Activated naive CD8-positive, alpha-beta T cell treated with anti-CD3 and anti-CD28 coated beads for 36 hours (primary cell): ENCODE data around the gene SCAMP1. TPM values are rescaled to one million over a fixed set of nuclear protein-coding genes. Genes with fewer than 3 reads are reported as not detected.
A peak's percentile ranks its signal among the peaks of the same experiment; 100 is the strongest.

Experiments used
- DNase-seq: peaks from one replicate; pipeline ENCODE4 v3.0.0; 2021
- H3K27ac Mint-ChIP-seq: one replicate; pipeline ENCODE4 v1.8.0; 2022; ENCODE audit warnings: mild to moderate bottlenecking, moderate library complexity, mixed read lengths
- H3K27me3 Mint-ChIP-seq: one replicate; pipeline ENCODE4 v1.8.0; 2022; ENCODE audit warnings: mild to moderate bottlenecking, mixed read lengths
- H3K36me3 Mint-ChIP-seq: one replicate; pipeline ENCODE4 v1.8.0; 2021; ENCODE audit warnings: mild to moderate bottlenecking, mixed read lengths
- H3K4me1 Mint-ChIP-seq: one replicate; pipeline ENCODE4 v1.8.0; 2021; ENCODE audit warnings: mixed read lengths
- H3K4me3 Mint-ChIP-seq: one replicate; pipeline ENCODE4 v1.8.0; 2022; ENCODE audit warnings: mild to moderate bottlenecking, moderate library complexity, mixed read lengths
- H3K9me3 Mint-ChIP-seq: one replicate; pipeline ENCODE4 v1.8.0; 2022; ENCODE audit warnings: mixed read lengths
- total RNA-seq, 2 experiments: library from RNA; stranded (reverse); gene quantifications; one replicate each; pipeline ENCODE4 v1.2.3, GENCODE V29; 2021

SCAMP1 gene, protein sequence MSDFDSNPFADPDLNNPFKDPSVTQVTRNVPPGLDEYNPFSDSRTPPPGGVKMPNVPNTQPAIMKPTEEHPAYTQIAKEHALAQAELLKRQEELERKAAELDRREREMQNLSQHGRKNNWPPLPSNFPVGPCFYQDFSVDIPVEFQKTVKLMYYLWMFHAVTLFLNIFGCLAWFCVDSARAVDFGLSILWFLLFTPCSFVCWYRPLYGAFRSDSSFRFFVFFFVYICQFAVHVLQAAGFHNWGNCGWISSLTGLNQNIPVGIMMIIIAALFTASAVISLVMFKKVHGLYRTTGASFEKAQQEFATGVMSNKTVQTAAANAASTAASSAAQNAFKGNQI
- 10 to 100 TPM; 15.6 to 19.9 TPM for total RNA-seq

DNA sequence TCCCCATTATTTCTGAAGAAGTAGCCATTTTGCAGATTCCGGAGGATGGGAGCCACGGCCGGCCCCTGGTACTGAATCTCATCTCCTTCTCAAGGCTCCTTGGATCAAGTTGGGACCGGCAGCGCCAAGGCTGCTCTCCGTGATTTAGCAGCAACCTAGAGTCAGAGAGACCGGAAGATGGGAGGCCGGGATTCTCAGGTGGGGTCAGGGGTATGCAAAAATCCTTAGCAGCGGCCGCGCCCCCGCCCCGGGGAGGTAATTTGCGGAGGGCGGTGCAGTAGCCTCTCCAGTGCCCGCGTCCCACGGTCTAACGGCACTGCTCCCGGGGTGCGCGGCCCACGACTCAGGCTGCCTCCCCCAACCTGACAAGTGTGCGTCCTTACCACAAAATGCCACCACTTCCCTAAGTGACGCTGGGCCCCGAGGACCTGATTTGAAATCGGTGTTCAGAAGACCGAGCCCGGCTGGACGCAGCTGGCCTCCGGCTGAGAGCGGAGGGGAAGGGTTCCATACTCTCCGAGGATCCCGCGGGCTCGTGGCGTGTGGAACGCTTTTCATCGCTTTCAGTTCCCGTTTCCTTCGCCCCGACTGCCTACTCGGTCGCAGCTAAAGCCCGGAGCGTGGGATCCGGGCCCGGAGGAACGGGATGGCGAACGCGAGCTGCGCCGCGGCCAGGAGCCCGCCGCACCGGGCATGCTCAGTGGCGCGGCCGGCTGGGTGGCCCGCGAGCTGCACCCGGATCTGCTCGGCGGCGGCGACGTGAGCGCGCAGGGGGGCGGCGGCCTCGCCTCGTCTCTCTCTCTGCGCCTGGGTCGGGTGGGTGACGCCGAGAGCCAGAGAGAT, at the start of gene SCAMP1:
SCAMP1 (plus strand) TSS at position 787 of the 843 bp plus-strand sequence; CDS start at position 842, 55 bp downstream.
- Mint-ChIP-seq H3K4me1 (peaks cover 36% of the 10 kb centered on the region), H3K36me3 (peaks cover 20% of the 10 kb centered on the region), H3K27me3 (no peaks in the 10 kb centered on the region), H3K4me3 (peak within 1 kb of the TSS; percentile 97), H3K9me3 (no peaks in the 10 kb centered on the region), H3K27ac (peak within 1 kb of the TSS; percentile 98)
- peak; percentile 95 for DNase-seq

DNA sequence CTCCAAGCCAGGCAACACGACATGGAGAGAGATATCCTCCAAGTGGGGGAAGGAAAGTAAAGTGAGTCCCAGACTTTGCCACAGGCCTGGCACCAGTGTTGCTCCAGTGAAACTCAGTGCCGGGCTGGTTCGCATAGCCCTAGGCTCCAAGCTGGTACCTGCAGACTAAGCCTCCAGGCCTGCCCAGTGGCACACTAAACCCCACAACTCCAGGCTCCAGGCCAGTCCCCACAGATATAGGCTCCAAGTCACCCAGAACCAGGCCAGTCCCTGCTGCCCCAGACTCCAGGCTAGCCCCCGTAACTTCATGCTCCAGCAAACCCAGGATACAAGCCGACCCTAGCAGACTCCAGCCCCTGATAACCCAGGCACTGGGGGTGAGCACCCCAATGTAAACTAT, 42.9 kb upstream of the SCAMP1 start:
- Mint-ChIP-seq H3K9me3 (no peaks in the 10 kb centered on the region), H3K27me3 (no peaks in the 10 kb centered on the region), H3K27ac (no peak overlapping the region), H3K4me1 (no peaks in the 10 kb centered on the region), H3K36me3 (no peaks in the 10 kb centered on the region), H3K4me3 (no peak overlapping the region)
- no peak for DNase-seq

DNA sequence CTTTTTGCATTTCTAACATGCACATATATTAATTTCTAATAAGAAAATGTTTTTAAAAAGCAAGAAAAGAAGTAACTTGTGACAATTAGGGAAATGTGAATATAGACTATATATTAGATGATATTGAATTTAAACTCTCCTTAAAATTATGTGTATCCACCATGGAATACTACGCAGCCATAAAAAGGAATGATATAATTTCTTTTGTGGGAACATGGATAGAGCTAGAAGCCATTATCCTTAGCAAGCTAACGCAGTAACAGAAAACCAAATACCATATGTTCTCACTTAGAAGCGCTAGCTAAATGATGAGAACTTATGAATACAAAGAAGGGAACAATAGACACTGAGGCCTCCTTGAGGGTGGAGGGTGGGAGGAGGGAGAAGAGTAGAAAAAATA, 42.1 kb upstream of the SCAMP1 start:
- no peaks in the 10 kb centered on the region for H3K36me3 Mint-ChIP-seq
- no peaks in the 10 kb centered on the region for H3K4me1 Mint-ChIP-seq
- H3K27me3 Mint-ChIP-seq: no peaks in the 10 kb centered on the region
- no peaks in the 10 kb centered on the region for H3K9me3 Mint-ChIP-seq
- no peak for DNase-seq
- no peak overlapping the region for H3K4me3 Mint-ChIP-seq
- H3K27ac Mint-ChIP-seq: no peak overlapping the region

DNA sequence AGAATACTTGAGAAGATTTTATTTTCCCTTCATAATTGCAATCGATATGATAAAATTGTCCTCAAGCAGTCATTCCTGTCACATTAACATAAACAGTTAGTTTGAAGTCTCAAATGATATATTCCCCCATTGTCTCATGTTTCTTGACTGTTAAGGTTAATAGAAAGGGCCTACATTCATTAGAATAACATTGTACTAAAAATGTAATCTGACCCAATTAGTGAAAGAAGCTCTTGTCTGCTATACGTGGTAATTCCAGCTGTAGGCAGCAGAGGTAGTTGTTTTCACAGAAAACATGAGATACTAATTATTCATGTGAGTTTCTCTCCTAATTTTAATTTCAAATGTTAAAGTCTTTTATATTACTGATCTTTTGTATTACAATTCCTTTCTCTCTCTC, 40.0 kb upstream of the SCAMP1 start:
- no peak for DNase-seq
- no peaks in the 10 kb centered on the region for H3K4me1 Mint-ChIP-seq
- H3K4me3 Mint-ChIP-seq: no peak overlapping the region
- H3K9me3 Mint-ChIP-seq: no peaks in the 10 kb centered on the region
- H3K27ac Mint-ChIP-seq: no peak overlapping the region
- no peaks in the 10 kb centered on the region for H3K36me3 Mint-ChIP-seq
- H3K27me3 Mint-ChIP-seq: no peaks in the 10 kb centered on the region

DNA sequence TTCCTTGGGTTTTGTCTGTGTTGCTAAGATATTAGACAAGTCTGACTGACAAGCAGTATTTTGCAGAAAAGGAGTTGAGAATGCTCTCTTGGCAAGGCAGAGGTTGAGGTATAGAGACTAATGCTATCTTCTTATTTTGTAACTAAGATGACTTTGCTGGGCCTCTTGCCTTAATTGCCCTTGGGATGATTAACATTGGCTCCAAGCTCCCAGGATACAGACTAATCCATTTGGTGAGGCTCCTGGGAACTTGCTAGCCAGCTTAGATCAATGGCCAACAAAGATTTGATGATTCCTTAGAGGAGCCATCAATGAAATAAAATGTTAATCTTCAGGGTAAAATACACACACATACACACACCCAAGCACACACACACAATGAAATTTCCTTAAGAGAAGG, 37.2 kb upstream of the SCAMP1 start:
- Mint-ChIP-seq H3K9me3 (no peaks in the 10 kb centered on the region), H3K4me3 (no peak overlapping the region), H3K27me3 (no peaks in the 10 kb centered on the region), H3K36me3 (no peaks in the 10 kb centered on the region), H3K27ac (no peak overlapping the region), H3K4me1 (no peaks in the 10 kb centered on the region)
- no peak for DNase-seq

DNA sequence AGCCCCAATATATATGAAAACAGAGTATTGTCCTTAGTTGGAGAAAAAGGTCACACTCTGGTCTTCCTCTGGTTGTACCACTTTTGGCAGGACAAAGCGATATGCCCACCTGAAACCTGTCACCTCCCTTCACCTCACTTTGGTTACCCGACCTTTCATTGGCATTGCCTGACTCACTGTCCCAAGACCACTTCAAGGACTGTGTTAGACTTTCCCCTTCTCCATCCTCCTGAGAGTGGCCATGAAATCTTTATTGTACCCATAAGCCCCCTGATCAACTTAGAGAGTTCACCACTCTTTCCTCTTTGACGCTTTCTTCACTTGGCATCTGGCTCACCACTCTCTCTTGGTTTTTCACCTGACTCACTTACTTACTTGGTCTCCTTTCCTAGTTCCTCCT, 33.5 kb upstream of the SCAMP1 start:
- no peak for DNase-seq
- Mint-ChIP-seq H3K27ac (no peak overlapping the region), H3K4me1 (no peaks in the 10 kb centered on the region), H3K27me3 (peaks cover 10% of the 10 kb centered on the region), H3K4me3 (no peak overlapping the region), H3K36me3 (no peaks in the 10 kb centered on the region), H3K9me3 (no peaks in the 10 kb centered on the region)

DNA sequence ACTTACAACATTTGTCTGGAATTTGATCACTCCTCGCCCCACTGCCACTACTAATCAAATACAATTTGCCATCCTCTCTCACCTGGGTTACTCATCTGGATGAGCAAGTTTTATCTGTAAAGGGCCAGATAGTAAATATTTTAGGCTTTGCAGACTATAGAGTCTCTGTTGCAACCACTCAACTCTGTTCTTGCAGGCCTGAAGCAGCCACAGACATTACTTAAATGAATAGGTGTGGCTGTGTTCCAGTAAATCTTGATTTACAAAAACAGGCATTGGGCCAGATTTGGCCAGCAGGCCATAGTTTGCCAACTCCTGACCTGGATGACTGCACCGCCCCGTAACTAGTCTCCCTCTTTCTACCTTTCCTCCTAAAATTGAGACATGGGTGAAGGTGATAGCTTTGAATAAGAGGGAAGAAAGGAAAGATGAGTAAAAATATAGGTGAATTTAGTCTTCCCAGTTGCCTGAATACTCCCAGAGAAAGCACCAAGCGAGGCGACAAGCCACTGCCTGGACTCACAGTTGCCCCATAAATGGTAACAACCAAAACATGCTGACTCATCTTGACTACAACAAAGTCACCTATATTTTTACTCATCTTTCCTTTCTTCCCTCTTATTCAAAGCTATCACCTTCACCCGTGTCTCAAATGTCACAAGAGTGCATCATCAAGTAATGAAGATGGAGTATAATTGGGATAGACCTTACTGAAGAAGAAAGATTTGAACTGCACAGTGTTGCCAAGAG, 32.5 kb upstream of the SCAMP1 start:
- no peaks in the 10 kb centered on the region for H3K9me3 Mint-ChIP-seq
- no peak overlapping the region for H3K4me3 Mint-ChIP-seq
- H3K36me3 Mint-ChIP-seq: no peaks in the 10 kb centered on the region
- no peak overlapping the region for H3K27ac Mint-ChIP-seq
- DNase-seq: no peak
- no peaks in the 10 kb centered on the region for H3K4me1 Mint-ChIP-seq
- peaks cover 10% of the 10 kb centered on the region for H3K27me3 Mint-ChIP-seq

DNA sequence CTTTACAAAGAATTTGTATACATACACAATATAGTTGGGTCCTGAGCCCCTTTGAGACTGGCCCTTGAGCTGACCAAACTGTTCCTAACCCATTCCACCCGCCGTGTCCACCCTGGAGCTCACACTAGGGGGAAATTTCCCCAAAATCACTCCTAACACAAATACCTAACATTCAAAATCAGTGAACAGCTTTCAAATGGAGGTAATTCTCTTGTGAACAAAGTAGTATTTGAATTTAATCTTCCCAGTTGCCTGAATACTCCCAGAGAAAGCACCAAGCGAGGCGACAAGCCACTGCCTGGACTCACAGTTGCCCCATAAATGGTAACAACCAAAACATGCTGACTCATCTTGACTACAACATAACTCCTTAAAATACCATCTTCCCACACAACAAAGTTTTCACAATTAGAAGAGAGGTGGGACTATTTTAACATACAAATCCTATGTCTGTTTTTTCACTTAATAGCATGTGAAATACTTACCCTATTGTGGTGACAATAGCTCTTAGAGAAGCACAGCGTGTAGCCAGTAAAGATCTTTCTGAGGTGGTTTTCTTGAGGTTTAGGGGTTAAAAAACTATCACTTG, 31.7 kb upstream of the SCAMP1 start:
- no peaks in the 10 kb centered on the region for H3K4me1 Mint-ChIP-seq
- peaks cover 10% of the 10 kb centered on the region for H3K27me3 Mint-ChIP-seq
- H3K9me3 Mint-ChIP-seq: no peaks in the 10 kb centered on the region
- no peak overlapping the region for H3K27ac Mint-ChIP-seq
- no peak for DNase-seq
- H3K4me3 Mint-ChIP-seq: no peak overlapping the region
- H3K36me3 Mint-ChIP-seq: no peaks in the 10 kb centered on the region

DNA sequence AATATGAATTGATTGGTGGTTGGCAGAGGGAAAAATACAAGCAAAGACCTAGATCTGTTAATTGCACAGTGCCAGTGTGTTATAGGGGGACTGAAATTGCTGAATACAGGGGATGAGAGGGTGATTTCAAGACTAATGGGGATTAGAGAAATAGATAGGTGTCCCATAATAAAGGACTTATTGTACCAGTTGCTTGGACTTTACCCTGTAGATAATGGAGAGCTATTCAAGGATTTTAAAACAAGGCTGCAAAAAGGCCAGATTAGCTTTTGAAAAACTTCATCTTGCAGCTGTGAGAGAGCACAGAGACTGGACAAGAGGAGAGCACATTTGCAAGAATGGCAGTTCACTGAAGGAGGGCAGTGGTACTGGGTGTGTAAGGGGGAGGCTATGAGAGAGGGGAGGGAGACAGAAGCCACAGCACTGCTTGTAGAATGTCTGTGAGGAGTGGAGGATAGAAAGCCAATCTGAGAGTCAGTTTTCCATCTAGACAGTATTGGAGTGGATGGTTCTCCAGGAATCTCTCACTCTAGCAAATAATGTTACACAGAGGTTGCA, 28.8 kb upstream of the SCAMP1 start:
- Mint-ChIP-seq H3K4me3 (no peak overlapping the region), H3K9me3 (peaks cover 1% of the 10 kb centered on the region), H3K4me1 (no peaks in the 10 kb centered on the region), H3K27me3 (peaks cover 16% of the 10 kb centered on the region), H3K27ac (no peak overlapping the region), H3K36me3 (no peaks in the 10 kb centered on the region)
- no peak for DNase-seq

DNA sequence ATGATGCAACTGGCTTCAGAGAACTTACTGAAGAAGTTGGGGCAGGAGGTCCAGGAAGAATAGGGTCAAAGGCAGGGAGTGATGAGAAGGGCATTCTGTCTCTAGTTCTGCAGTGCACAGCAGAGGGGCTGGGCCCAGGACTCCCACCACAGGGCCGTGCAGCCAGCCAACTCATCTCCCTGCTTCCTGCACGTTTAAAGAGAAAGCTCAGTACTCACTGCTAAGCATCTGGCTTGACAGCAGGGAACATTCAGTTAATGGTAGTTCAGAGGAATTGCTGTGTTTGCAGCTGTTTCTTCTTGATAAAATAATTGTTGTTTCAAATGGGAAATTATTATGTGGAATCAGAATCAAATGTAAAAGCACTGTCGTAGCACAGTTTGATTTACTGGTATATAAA, 25.6 kb upstream of the SCAMP1 start:
- H3K27ac Mint-ChIP-seq: no peak overlapping the region
- H3K36me3 Mint-ChIP-seq: peaks cover 3% of the 10 kb centered on the region
- no peak for DNase-seq
- H3K27me3 Mint-ChIP-seq: peaks cover 12% of the 10 kb centered on the region
- H3K4me1 Mint-ChIP-seq: no peaks in the 10 kb centered on the region
- H3K9me3 Mint-ChIP-seq: peaks cover 14% of the 10 kb centered on the region
- no peak overlapping the region for H3K4me3 Mint-ChIP-seq

DNA sequence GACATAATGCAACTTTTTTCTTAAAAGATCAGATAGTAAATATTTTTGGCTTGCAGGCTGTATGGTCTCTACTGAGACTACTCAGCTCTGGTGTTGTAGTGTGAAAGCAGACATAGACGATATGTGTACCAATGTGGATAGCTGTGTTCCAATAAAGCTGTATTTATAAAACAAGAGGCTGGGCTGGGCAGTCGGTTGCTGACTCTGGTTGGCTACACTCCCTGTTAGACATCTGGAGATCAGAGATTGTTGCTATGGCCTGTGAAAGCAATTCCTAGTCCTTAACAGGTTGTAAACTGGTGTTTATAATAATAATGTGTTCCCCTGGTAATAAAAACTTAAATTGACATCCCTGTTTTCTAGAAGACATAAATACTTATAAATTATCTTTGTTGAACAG, 24.4 kb upstream of the SCAMP1 start:
- no peak for DNase-seq
- Mint-ChIP-seq H3K27me3 (peaks cover 9% of the 10 kb centered on the region), H3K27ac (no peak overlapping the region), H3K36me3 (peaks cover 3% of the 10 kb centered on the region), H3K4me1 (no peaks in the 10 kb centered on the region), H3K4me3 (no peak overlapping the region), H3K9me3 (peaks cover 14% of the 10 kb centered on the region)

DNA sequence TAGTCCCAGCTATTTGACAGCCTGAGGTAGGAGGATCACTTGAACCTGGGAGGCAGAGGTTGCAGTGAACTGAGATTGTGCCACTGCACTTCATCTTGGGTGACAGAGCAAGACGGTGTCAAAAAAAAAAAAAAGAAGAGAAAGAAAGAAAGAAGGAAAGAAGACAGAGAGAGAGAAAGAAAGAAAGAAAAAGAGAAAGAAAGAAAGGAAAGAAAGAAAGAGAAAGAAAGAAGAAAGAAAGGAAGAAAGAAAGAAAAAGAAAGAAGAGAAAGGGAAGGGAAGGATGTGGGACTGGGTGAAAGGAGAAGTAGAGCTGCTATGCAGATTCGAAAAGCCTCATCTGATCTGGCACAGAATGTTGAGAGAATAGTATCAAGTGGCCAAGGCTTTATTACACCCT, 23.7 kb upstream of the SCAMP1 start:
- peaks cover 6% of the 10 kb centered on the region for H3K27me3 Mint-ChIP-seq
- no peak overlapping the region for H3K27ac Mint-ChIP-seq
- DNase-seq: no peak
- peaks cover 14% of the 10 kb centered on the region for H3K9me3 Mint-ChIP-seq
- H3K4me3 Mint-ChIP-seq: no peak overlapping the region
- H3K4me1 Mint-ChIP-seq: no peaks in the 10 kb centered on the region
- peaks cover 3% of the 10 kb centered on the region for H3K36me3 Mint-ChIP-seq

DNA sequence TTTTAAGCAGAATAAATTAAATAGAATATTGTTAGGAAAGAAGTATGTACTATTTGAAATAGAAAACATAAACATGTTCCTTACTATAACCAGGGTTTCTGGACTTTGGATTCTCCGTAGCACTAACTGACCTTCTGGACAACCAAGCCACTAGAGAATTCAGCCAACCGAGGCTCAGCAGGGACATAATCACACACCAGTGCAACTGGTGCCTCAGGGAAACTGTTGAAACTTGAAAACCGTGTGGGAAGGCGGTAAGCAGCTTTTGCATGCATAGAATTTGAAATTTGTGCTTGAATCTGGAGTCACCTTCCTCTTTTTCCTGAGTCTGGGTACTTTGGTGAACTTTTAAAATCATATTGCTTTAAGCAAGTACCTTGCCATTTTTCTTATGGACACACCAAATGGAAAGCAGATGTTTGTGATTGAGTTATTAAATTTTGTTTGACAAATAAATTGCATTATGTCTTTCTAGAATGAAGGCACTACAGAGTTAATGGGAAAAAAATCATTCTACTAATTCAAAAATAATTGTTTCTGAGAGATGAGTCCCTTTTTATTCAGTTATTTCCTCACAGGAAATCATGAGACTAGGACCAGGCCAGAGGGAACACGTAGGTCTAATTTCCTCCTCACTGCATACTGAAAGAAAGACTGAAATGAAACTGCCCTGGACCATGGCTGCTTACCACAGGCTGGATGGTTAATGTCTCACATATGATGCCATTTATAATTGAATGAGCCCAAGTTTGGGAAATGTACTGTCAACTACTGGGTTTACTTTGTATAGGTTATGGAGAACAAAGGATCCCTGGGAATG, 20.6 kb upstream of the SCAMP1 start:
- H3K27ac Mint-ChIP-seq: no peak overlapping the region
- no peaks in the 10 kb centered on the region for H3K4me1 Mint-ChIP-seq
- peaks cover 3% of the 10 kb centered on the region for H3K36me3 Mint-ChIP-seq
- H3K9me3 Mint-ChIP-seq: peaks cover 14% of the 10 kb centered on the region
- H3K4me3 Mint-ChIP-seq: no peak overlapping the region
- DNase-seq: no peak
- peaks cover 11% of the 10 kb centered on the region for H3K27me3 Mint-ChIP-seq

DNA sequence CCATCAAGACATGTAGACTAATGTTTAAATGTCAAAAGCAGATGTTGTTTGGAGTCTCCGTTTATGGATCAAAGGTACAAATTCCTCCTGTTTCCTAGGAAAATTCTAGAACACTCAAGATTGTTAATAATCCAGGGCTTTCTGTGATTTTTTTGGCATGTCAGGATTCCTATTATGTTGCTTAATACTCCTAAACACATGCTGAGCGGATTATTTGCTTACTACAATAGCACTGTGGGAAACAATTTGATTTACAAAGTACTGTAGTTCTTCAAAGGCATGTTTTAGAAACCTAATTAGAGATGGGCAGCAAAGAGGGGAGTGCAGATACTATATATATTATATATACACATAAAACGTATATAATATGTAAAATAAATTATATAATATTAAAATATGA, 19.0 kb upstream of the SCAMP1 start:
- H3K4me3 Mint-ChIP-seq: no peak overlapping the region
- H3K27me3 Mint-ChIP-seq: peaks cover 11% of the 10 kb centered on the region
- no peak for DNase-seq
- H3K27ac Mint-ChIP-seq: no peak overlapping the region
- H3K9me3 Mint-ChIP-seq: peaks cover 14% of the 10 kb centered on the region
- no peaks in the 10 kb centered on the region for H3K4me1 Mint-ChIP-seq
- peaks cover 3% of the 10 kb centered on the region for H3K36me3 Mint-ChIP-seq
